Mucosa of stomach (tissue), 1 donor: ENCODE data around the gene FAM114A2.
"Not testable (repeated sequence)": the region's sequence is repeated elsewhere in the genome, so short reads cannot be mapped to it uniquely, and the experiment has no call there.

Experiments used
- H3K27me3 ChIP-seq: one replicate; pipeline ENCODE4 v1.7.0; 2013; ENCODE audit warnings: mild to moderate bottlenecking, low read length; ENCODE audit not compliant: control insufficient read depth, insufficient read depth
- H3K36me3 ChIP-seq: one replicate; pipeline ENCODE4 v1.7.0; 2013; ENCODE audit warnings: low read length; ENCODE audit not compliant: control insufficient read depth, insufficient read depth
- H3K4me1 ChIP-seq: one replicate; pipeline ENCODE4 v1.7.0; 2013; ENCODE audit warnings: mild to moderate bottlenecking, low read length; ENCODE audit not compliant: control insufficient read depth, insufficient read depth
- H3K4me3 ChIP-seq: one replicate; pipeline ENCODE4 v1.7.0; 2013; ENCODE audit warnings: low read length
- H3K9ac ChIP-seq: one replicate; pipeline ENCODE4 v1.7.0; 2013; ENCODE audit warnings: mild to moderate bottlenecking, low read length, moderate library complexity
- H3K9me3 ChIP-seq: one replicate; pipeline ENCODE4 v1.7.0; 2013; ENCODE audit warnings: mild to moderate bottlenecking, low read length, moderate library complexity; ENCODE audit not compliant: control insufficient read depth
- donor health status: Pancreatic carcinoma.

The FAM114A2 gene

GRCh38 chr5:154044581-154044980, 5.9 kb upstream of the FAM114A2 start:
- Histone ChIP-seq H3K9ac (no peak overlapping the region), H3K4me1 (no peaks in the 10 kb centered on the region), H3K36me3 (no peaks in the 10 kb centered on the region), H3K4me3 (no peak overlapping the region), H3K27me3 (no peaks in the 10 kb centered on the region), H3K9me3 (no peaks in the 10 kb centered on the region)

GRCh38 chr5:154044099-154044498, 5.4 kb upstream of the FAM114A2 start:
- Histone ChIP-seq H3K36me3 (no peaks in the 10 kb centered on the region), H3K4me3 (no peak overlapping the region), H3K9me3 (no peaks in the 10 kb centered on the region), H3K9ac (no peak overlapping the region), H3K27me3 (no peaks in the 10 kb centered on the region), H3K4me1 (no peaks in the 10 kb centered on the region)

GRCh38 chr5:154042766-154043165, 4.1 kb upstream of the FAM114A2 start:
- no peak overlapping the region for H3K4me3 ChIP-seq
- H3K9me3 ChIP-seq, result no peaks in the 10 kb centered on the region
- no peaks in the 10 kb centered on the region for H3K4me1 ChIP-seq
- H3K9ac ChIP-seq, result no peak overlapping the region
- no peaks in the 10 kb centered on the region for H3K27me3 ChIP-seq
- H3K36me3 ChIP-seq, result no peaks in the 10 kb centered on the region

- peak overlapping the region; percentile 91 for H3K9ac ChIP-seq
- peak overlapping the region; percentile 93 for H3K4me3 ChIP-seq
- no peaks in the 10 kb centered on the region for H3K9me3 ChIP-seq
- no peaks in the 10 kb centered on the region for H3K4me1 ChIP-seq
- no peaks in the 10 kb centered on the region for H3K27me3 ChIP-seq
- H3K36me3 ChIP-seq, result no peaks in the 10 kb centered on the region
Observed at GRCh38 chr5:154039458-154039829, 734 bp upstream of the FAM114A2 start.

- H3K9me3 ChIP-seq, result no peaks in the 10 kb centered on the region
- H3K9ac ChIP-seq, result peak overlapping the region; percentile 91
- H3K36me3 ChIP-seq, result no peaks in the 10 kb centered on the region
- peak overlapping the region; percentile 93 for H3K4me3 ChIP-seq
- no peaks in the 10 kb centered on the region for H3K4me1 ChIP-seq
- H3K27me3 ChIP-seq, result no peaks in the 10 kb centered on the region
Observed at GRCh38 chr5:154038261-154038706, 426 bp downstream of the FAM114A2 start.

GRCh38 chr5:154034944-154035343, 3.8 kb downstream of the FAM114A2 start:
- Histone ChIP-seq H3K9me3 (no peaks in the 10 kb centered on the region), H3K4me1 (no peaks in the 10 kb centered on the region), H3K4me3 (no peak overlapping the region), H3K36me3 (no peaks in the 10 kb centered on the region), H3K9ac (no peak overlapping the region), H3K27me3 (no peaks in the 10 kb centered on the region)

DNA sequence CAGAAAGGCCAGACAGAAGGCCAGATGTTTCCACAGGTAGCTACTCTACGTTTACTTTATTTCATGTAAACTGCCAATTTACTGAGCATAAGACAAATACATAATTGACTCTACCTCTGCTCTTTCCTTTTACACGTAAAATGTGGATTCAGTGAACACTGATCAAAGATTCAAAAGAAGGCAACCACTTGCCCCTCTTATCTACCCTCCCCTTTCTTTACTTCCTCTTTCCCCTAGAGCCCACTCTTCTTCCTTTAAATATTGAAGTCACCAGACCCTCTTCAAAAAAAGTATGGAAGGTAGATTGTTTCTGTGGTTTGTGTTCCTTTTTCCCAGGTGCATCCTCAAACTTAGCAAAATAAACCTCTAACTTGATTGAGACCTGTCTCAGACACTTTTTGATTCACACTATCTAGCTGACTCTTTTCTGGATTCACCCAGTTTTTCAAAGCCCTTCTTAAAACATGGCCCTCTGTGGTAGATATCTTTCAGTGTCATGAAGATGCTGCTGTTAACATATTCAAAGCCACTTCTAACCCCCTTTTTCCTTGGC, 6.7 kb downstream of the FAM114A2 start:
- no peak overlapping the region for H3K9ac ChIP-seq
- no peaks in the 10 kb centered on the region for H3K9me3 ChIP-seq
- no peaks in the 10 kb centered on the region for H3K27me3 ChIP-seq
- H3K4me1 ChIP-seq, result no peaks in the 10 kb centered on the region
- peaks cover 5% of the 10 kb centered on the region for H3K36me3 ChIP-seq
- H3K4me3 ChIP-seq, result no peak overlapping the region

- H3K36me3 ChIP-seq, result peaks cover 5% of the 10 kb centered on the region
- no peak overlapping the region for H3K4me3 ChIP-seq
Observed at GRCh38 chr5:154025951-154026350, 12.8 kb downstream of the FAM114A2 start.

DNA sequence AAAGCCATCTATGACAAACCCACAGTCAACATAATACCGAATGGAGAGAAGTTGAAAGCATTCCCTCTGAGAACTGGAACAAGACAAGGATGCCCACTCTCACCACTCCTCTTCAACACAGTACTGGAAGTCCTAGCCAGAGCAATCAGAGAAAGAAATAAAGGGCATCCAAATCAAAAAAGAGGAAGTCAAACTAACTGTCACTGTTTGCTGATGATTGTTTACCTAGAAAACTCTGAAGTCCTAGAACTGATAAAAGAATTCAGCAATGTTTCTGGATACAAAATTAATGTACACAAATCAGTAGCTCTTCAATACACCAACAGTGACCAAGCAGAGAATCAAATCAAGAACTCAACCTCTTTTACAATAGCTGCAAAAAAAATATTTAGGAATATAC, 19.8 kb downstream of the FAM114A2 start:
- not testable (repeated sequence) for H3K9ac ChIP-seq, H3K4me3 ChIP-seq, H3K36me3 ChIP-seq, H3K4me1 ChIP-seq, H3K27me3 ChIP-seq, H3K9me3 ChIP-seq

More at GRCh38 chr5:154025951-154026350, 12.8 kb downstream of the FAM114A2 start:
- H3K4me1 ChIP-seq, result no peaks in the 10 kb centered on the region
- H3K9ac ChIP-seq, result no peak overlapping the region
- H3K9me3 ChIP-seq, result no peaks in the 10 kb centered on the region
- H3K27me3 ChIP-seq, result no peaks in the 10 kb centered on the region

DNA sequence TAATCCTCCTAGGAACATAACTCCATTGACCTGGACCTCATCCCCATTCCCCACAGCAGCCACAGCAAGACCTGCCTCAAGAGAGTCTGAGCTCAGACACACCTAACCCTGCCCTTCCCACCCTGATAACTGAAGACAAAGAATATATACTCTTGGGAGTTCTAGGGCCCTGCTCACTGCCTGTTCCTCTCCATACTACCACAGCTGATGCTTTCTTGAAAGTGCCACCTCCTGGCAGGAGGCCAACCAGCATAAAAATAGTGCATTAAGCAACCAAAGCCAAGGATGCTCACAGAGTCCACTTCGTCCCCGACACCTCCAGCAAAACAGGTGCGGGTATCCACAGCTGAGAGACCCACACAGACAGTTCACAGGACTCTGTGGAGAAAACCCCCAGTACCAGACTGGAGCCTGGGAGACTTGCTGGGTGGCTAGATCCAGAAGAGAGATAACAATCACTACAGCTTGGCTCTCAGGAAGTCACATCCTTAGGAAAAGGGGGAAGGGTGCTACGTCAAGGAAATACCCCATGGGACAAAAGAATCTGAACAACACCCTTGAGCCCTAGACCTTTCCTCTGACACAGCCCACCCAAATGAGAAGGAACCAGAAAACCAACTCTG, 23.5 kb downstream of the FAM114A2 start:
- no peaks in the 10 kb centered on the region for H3K36me3 ChIP-seq
- H3K4me1 ChIP-seq, result no peaks in the 10 kb centered on the region
- no peaks in the 10 kb centered on the region for H3K27me3 ChIP-seq
- no peak overlapping the region for H3K9ac ChIP-seq
- H3K9me3 ChIP-seq, result no peaks in the 10 kb centered on the region
- no peak overlapping the region for H3K4me3 ChIP-seq

- Histone ChIP-seq H3K27me3 (no peaks in the 10 kb centered on the region), H3K9me3 (no peaks in the 10 kb centered on the region), H3K4me3 (no peak overlapping the region), H3K36me3 (no peaks in the 10 kb centered on the region), H3K4me1 (no peaks in the 10 kb centered on the region), H3K9ac (no peak overlapping the region)
Observed at GRCh38 chr5:154010660-154011059, 28.1 kb downstream of the FAM114A2 start.

DNA sequence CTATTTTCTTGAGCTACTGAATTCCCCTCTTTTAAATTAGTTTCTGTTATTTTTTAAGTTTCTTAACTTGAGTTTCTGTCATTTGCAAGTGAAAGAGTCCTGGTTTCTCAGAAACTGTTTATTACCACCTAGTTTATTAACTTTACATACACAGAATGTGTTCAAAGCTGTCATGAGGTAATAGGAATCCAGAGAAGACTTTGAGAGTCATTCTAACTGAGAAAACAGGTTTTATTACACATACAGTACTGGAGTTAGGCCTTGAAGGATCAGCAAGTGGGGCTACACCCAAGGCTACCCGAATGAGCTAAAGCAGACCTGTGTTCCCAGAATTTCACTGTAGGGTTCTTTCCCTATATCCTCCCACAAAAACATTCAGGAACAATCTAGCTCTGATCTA, 33.1 kb downstream of the FAM114A2 start:
- Histone ChIP-seq H3K4me1 (no peaks in the 10 kb centered on the region), H3K9me3 (no peaks in the 10 kb centered on the region), H3K36me3 (peaks cover 3% of the 10 kb centered on the region), H3K27me3 (no peaks in the 10 kb centered on the region), H3K4me3 (no peak overlapping the region), H3K9ac (no peak overlapping the region)
